Mesenchymal stem cell (in vitro differentiated cells and primary cell): ENCODE data around the gene PQBP1.

ENCODE experiments used
- DNase-seq: peaks from one replicate; pipeline ENCODE4 v3.0.0-alpha.2; 2013
- H2AFZ ChIP-seq: one replicate; pipeline ENCODE4 v1.6.1; 2013; ENCODE audit warnings: low read depth, mild to moderate bottlenecking, control low read depth, inconsistent platforms, low read length, moderate library complexity
- H2AK5ac ChIP-seq: 2 replicates; pipeline ENCODE4 v1.6.1; 2013; ENCODE audit warnings: low read length, moderate library complexity, mild to moderate bottlenecking, inconsistent platforms; ENCODE audit not compliant: severe bottlenecking
- H2BK120ac ChIP-seq: one replicate; pipeline ENCODE4 v1.6.1; 2013; ENCODE audit warnings: low read depth, mild to moderate bottlenecking, inconsistent platforms, low read length, moderate library complexity
- H2BK12ac ChIP-seq, 2 experiments: one replicate each; pipeline ENCODE4 v1.6.1; 2013; ENCODE audit warnings: inconsistent platforms in 2 of 2, low read length in 2 of 2, mild to moderate bottlenecking in 2 of 2, moderate library complexity in 2 of 2, control low read depth in 1 of 2
- H2BK15ac ChIP-seq: one replicate; pipeline ENCODE4 v1.6.1; 2013; ENCODE audit warnings: mild to moderate bottlenecking, low read depth, inconsistent platforms; ENCODE audit not compliant: poor library complexity, severe bottlenecking
- H2BK5ac ChIP-seq: 2 replicates; pipeline ENCODE4 v1.6.1; 2013; ENCODE audit warnings: low read depth, mild to moderate bottlenecking, low read length, control low read depth, inconsistent platforms; ENCODE audit not compliant: poor library complexity, severe bottlenecking
- H3K14ac ChIP-seq, 2 experiments: one replicate each; pipeline ENCODE4 v1.6.1; 2013; ENCODE audit warnings: inconsistent platforms in 2 of 2, low read length in 2 of 2, control low read depth in 1 of 2, mild to moderate bottlenecking in 1 of 2, moderate library complexity in 1 of 2
- H3K18ac ChIP-seq, 2 experiments: one replicate each; pipeline ENCODE4 v1.6.1; 2013; ENCODE audit warnings: inconsistent platforms in 2 of 2, low read length in 2 of 2, control low read depth in 1 of 2, low read depth in 1 of 2, mild to moderate bottlenecking in 1 of 2
- H3K23ac ChIP-seq, 2 experiments: one replicate each; pipeline ENCODE4 v1.6.1; 2013; ENCODE audit warnings: inconsistent platforms in 2 of 2, low read length in 2 of 2, mild to moderate bottlenecking in 2 of 2, moderate library complexity in 2 of 2, control low read depth in 1 of 2
- H3K27ac ChIP-seq: 2 replicates; pipeline ENCODE4 v1.5.1; 2013; ENCODE audit warnings: mild to moderate bottlenecking, moderate library complexity, low read length, control low read depth, inconsistent platforms; ENCODE audit not compliant: poor library complexity, severe bottlenecking
- H3K27me3 ChIP-seq, 2 experiments: 2 replicates each; pipeline versions ENCODE4 v1.6.1 to v1.7.0; 2013; ENCODE audit warnings: low read length in 2 of 2, mild to moderate bottlenecking in 2 of 2, moderate library complexity in 2 of 2, control low read depth in 1 of 2, inconsistent platforms in 1 of 2; ENCODE audit not compliant: control insufficient read depth in 1 of 2, insufficient read depth in 1 of 2
- H3K36me3 ChIP-seq, 2 experiments: 2 replicates each; pipeline versions ENCODE4 v1.6.1 to v1.7.0; 2013; ENCODE audit warnings: low read length in 2 of 2, control low read depth in 1 of 2, inconsistent platforms in 1 of 2, low read depth in 1 of 2, mild to moderate bottlenecking in 1 of 2; ENCODE audit not compliant: insufficient read depth in 2 of 2, control insufficient read depth in 1 of 2
- H3K4ac ChIP-seq, 2 experiments: one replicate each; pipeline ENCODE4 v1.6.1; 2013; ENCODE audit warnings: inconsistent platforms in 2 of 2, low read length in 2 of 2, mild to moderate bottlenecking in 2 of 2, moderate library complexity in 2 of 2, control low read depth in 1 of 2, low read depth in 1 of 2
- H3K4me1 ChIP-seq: 2 replicates; pipeline ENCODE4 v1.6.1; 2013; ENCODE audit warnings: low read depth, low read length, control low read depth; ENCODE audit not compliant: control insufficient read depth, insufficient read depth
- H3K4me2 ChIP-seq: 2 replicates; pipeline ENCODE4 v1.6.1; 2013; ENCODE audit warnings: low read length, mild to moderate bottlenecking, inconsistent platforms; ENCODE audit not compliant: poor library complexity, severe bottlenecking
- H3K4me3 ChIP-seq, 2 experiments: 2 replicates each; pipeline versions ENCODE4 v1.5.1 to v1.7.0; 2013; ENCODE audit warnings: low read length in 2 of 2, mild to moderate bottlenecking in 2 of 2, control low read depth in 1 of 2, low read depth in 1 of 2; ENCODE audit not compliant: insufficient read depth in 1 of 2
- H3K79me1 ChIP-seq: replicated peaks from 2 replicates; pipeline ENCODE4 v1.6.1; 2013; ENCODE audit warnings: mild to moderate bottlenecking, control low read depth, low read length, inconsistent platforms; ENCODE audit not compliant: poor library complexity, severe bottlenecking
- H3K9ac ChIP-seq: 2 replicates; pipeline ENCODE4 v1.7.0; 2013; ENCODE audit warnings: mild to moderate bottlenecking, low read length, moderate library complexity
- H3K9me3 ChIP-seq: 2 replicates; pipeline ENCODE4 v1.7.0; 2013; ENCODE audit warnings: mild to moderate bottlenecking, low read length; ENCODE audit not compliant: control insufficient read depth
- H4K8ac ChIP-seq: one replicate; pipeline ENCODE4 v1.6.1; 2013; ENCODE audit warnings: inconsistent platforms, mild to moderate bottlenecking, low read length, moderate library complexity
- H4K91ac ChIP-seq: one replicate; pipeline ENCODE4 v1.6.1; 2013; ENCODE audit warnings: mild to moderate bottlenecking, low read length, inconsistent platforms
- WGBS: methylation state at CpG from one replicate; pipeline ENCODE4 v1.1.7; 2013; ENCODE audit warnings: mixed read lengths; 5-methylcytosine and 5-hydroxymethylcytosine counted together

The PQBP1 gene

DNA sequence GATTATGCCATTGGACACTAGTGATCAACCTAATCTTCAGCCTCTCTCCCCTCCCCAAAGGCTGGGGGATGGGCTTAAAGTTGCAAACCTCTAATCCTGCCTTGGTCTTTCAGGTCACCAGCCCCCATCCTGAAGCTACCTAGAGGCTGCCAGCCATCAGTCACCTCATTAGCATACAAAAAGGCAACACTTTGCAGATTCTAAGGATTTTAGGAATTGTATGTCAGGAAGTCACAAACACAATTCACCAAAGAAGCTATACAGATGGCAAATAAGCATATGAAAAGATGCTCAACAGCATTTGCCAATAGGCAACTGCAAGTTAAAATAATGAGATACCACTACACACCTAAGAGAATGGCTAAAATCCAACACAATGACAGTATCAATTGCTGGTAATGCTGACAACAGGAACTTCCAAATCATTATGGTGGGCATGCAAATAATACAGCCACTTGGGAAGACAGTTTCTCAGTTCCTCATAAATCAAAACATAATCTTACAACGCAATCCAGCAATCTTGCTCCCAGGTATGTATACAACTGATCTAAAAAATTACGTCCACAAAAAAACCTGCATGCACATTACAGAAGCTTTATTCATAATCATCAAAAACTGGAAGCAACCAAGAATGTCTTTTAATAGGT is 30.1 kb downstream of the PQBP1 start:
- no CpG with 5 or more reads among the region's 2 CpGs for WGBS
- no peak for DNase-seq
- H2AFZ ChIP-seq = no peak overlapping the region
- H3K9ac ChIP-seq = no peak overlapping the region
- H2BK15ac ChIP-seq = no peak overlapping the region
- H3K79me1 ChIP-seq = peaks cover 9% of the 10 kb centered on the region
- no peak overlapping the region for H2BK5ac ChIP-seq
- H4K8ac ChIP-seq = no peak overlapping the region
- H2AK5ac ChIP-seq = no peak overlapping the region
- H3K4me1 ChIP-seq = no peaks in the 10 kb centered on the region
- H3K9me3 ChIP-seq = peaks cover 1% of the 10 kb centered on the region
- H3K27ac ChIP-seq = no peak overlapping the region
- no peak overlapping the region for H2BK12ac ChIP-seq
- H3K14ac ChIP-seq = no peak overlapping the region
- peaks cover 46 to 50% of the 10 kb centered on the region in 2 experiments for H3K36me3 ChIP-seq
- H3K4me3 ChIP-seq = no peak overlapping the region
- H3K23ac ChIP-seq = no peak overlapping the region
- H3K18ac ChIP-seq = no peak overlapping the region
- H2BK120ac ChIP-seq = no peak overlapping the region
- H3K4ac ChIP-seq = no peak overlapping the region
- H3K27me3 ChIP-seq = peaks cover 0 to 9% of the 10 kb centered on the region in 2 experiments
- H3K4me2 ChIP-seq = no peak overlapping the region
- no peak overlapping the region for H4K91ac ChIP-seq

DNA sequence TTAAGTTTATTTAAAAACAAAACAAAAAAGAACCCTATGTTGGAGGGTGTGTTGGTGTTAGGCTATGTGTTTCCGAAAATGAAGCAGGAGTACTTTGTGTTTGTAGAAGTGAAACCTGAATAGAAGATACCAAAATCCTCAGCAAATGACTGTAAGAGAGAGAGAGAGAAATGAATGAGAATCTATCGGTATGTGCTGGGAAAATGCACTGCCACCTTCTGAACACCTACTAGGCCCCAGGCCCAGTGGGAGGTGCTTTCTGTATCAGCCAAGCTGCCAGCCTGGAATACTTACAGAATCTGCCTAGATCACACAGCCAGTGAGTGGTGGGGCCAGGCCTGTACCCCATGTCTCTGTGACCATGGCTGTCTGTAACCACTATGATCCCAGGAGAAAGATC is 36.0 kb downstream of the PQBP1 start:
- Histone ChIP-seq H2BK12ac (no peak overlapping the region), H3K14ac (no peak overlapping the region), H3K9me3 (peaks cover 4% of the 10 kb centered on the region), H3K23ac (no peak overlapping the region), H3K4ac (no peak overlapping the region), H4K91ac (no peak overlapping the region), H2AK5ac (no peak overlapping the region), H3K36me3 (peaks cover 24 to 46% of the 10 kb centered on the region in 2 experiments), H2BK120ac (no peak overlapping the region), H3K4me3 (no peak overlapping the region), H3K4me2 (no peak overlapping the region), H3K9ac (no peak overlapping the region), H3K18ac (no peak overlapping the region), H3K27me3 (no peaks in the 10 kb centered on the region), H2BK15ac (no peak overlapping the region), H4K8ac (no peak overlapping the region), H3K27ac (no peak overlapping the region), H2BK5ac (no peak overlapping the region), H3K4me1 (peaks cover 12% of the 10 kb centered on the region), H2AFZ (no peak overlapping the region), H3K79me1 (peaks cover 2% of the 10 kb centered on the region)
- WGBS = 83% methylated on average over 1 of the region's 2 CpGs
- no peak for DNase-seq

DNA sequence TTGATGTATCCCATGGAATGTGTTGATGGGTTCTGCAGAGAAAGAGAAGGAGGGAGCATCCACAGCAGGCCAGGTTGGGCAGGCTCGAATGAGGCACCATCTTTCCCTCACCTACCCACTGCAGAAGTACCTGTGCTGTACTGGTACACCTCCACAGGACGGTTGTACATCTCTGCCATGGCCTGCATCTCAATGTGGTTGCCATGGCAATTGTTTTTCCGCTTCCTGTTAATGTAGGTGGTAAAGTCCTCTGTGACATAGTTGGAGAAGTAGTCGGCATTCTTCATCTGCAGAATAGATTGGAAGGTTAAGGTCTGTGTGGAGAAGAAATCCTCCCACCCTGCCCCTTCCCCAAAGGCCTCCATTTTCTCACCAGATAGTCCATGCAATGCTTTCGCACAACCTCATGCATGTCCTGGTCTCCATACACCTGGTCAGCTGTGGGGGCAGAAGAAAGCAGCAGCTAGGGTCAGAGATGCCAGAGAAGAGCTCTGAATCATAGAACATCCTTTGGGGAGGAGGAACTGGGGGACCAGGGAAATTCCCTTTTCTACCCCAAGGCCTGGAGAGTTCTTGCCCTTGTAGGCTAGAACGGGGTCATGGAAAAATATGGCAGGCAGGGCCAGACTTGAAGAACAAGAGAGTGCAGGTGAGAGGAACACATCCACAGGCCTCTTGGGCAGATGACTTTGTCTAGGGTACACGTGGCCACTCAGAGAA is 37.0 kb downstream of the PQBP1 start:
- Histone ChIP-seq H3K4me1 (peaks cover 15% of the 10 kb centered on the region), H3K79me1 (peaks cover 2% of the 10 kb centered on the region), H4K8ac (no peak overlapping the region), H2BK5ac (no peak overlapping the region), H3K9ac (no peak overlapping the region), H3K9me3 (peaks cover 4% of the 10 kb centered on the region), H2AFZ (no peak overlapping the region), H3K27ac (no peak overlapping the region), H2BK12ac (no peak overlapping the region), H3K4me2 (no peak overlapping the region), H2AK5ac (no peak overlapping the region), H3K4ac (no peak overlapping the region), H3K23ac (no peak overlapping the region), H3K18ac (no peak overlapping the region), H4K91ac (no peak overlapping the region), H2BK120ac (no peak overlapping the region), H3K36me3 (peaks cover 27 to 53% of the 10 kb centered on the region in 2 experiments), H3K14ac (no peak overlapping the region), H3K4me3 (no peak overlapping the region), H3K27me3 (peaks cover 0 to 4% of the 10 kb centered on the region in 2 experiments), H2BK15ac (no peak overlapping the region)
- no peak for DNase-seq
- 100% methylated on average over 2 of the region's 7 CpGs for WGBS

DNA sequence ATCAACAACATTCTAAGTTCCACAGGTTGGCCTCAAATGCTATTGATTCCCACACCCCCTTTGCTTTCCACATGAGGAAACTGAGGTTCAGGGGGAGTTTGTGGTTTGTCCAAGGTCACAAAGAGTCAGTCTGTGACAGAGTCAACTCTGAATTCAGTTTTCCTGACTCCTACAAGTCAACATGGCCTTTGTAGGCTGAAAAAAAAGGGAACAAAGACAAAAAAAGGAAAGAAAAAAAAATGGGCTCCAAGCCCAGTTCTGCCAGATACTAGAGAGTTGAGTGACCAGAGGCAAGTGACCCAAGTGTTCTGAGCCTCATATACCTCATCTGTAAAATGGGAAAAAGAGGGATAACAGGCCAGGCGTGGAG is 37.6 kb downstream of the PQBP1 start:
- Histone ChIP-seq H2BK12ac (no peak overlapping the region), H3K23ac (no peak overlapping the region), H3K36me3 (peaks cover 30 to 56% of the 10 kb centered on the region in 2 experiments), H3K27me3 (peaks cover 0 to 4% of the 10 kb centered on the region in 2 experiments), H4K8ac (no peak overlapping the region), H3K9ac (no peak overlapping the region), H3K4me2 (no peak overlapping the region), H4K91ac (no peak overlapping the region), H3K9me3 (peaks cover 4% of the 10 kb centered on the region), H2BK15ac (no peak overlapping the region), H3K18ac (no peak overlapping the region), H3K79me1 (peaks cover 4% of the 10 kb centered on the region), H2BK120ac (no peak overlapping the region), H2BK5ac (no peak overlapping the region), H3K14ac (no peak overlapping the region), H2AFZ (no peak overlapping the region), H2AK5ac (no peak overlapping the region), H3K4me1 (peaks cover 19% of the 10 kb centered on the region), H3K4me3 (no peak overlapping the region), H3K4ac (no peak overlapping the region), H3K27ac (no peak overlapping the region)
- no peak for DNase-seq
- WGBS = 100% methylated on average over 1 of the region's 1 CpG
